ENCODE data around the gene INPP5J. TPM values are rescaled to one million over a fixed set of nuclear protein-coding genes. Genes with fewer than 3 reads are reported as not detected.

INPP5J gene
- total RNA-seq, 1 donor, result 0.36 TPM

DNA sequence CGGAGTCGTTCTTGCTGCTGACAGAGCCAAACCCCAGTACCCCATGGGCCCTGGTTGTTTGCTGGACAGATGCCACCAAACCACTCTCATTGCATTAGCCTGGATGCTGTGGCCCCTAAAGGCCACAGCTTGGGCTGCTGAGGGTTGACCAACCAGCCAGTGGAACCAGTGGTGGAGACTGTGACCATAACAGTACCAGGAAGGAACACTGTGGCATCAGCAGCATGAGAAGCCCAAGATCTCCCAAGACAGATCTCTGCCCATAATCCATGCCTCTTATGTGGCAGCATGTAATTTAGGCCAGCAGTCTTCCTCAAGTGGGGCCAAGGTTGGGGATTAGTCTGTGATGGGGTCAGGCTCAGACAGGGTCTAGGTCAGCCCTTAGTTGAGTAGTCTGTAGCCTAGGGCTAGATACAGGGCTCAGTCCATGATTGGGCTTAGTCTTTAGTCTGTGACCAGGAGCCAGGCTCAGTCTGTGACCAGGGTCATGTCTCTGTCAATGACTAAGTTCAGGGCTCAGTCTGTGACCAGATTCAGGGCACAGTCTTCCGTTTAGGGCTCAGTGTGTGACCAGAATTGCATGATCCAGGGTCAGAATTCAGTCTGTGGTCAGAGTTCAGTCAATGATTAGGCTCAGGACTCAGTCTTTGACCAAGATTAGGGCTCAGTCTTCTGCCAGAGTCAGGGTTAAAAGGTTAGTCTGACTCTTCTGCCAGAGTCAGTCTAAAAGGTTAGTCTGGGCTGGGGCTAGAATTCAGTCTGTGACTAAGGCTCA, 4.5 kb upstream of the INPP5J start:
- Histone ChIP-seq H3K27me3 (ENCODE audit: insufficient read depth, low read length) (peaks cover under 1% of the 10 kb centered on the region), H3K79me2 (ENCODE audit: insufficient read depth, low read length) (no peaks in the 10 kb centered on the region), H3K27ac (ENCODE audit: low read depth, low read length) (no peak overlapping the region), H3K4me1 (ENCODE audit: insufficient read depth, low read length) (peaks cover 3% of the 10 kb centered on the region), H3K9me3 (ENCODE audit: low read depth, low read length) (no peaks in the 10 kb centered on the region), H3K36me3 (ENCODE audit: insufficient read depth, low read length) (no peaks in the 10 kb centered on the region), H3K4me3 (ENCODE audit: insufficient read depth, low read length) (no peak overlapping the region), H3K4me2 (ENCODE audit: insufficient read depth, low read length) (no peak overlapping the region), H2AFZ (ENCODE audit: low read length) (no peak overlapping the region), H4K20me1 (ENCODE audit: insufficient read depth, low read length) (no peaks in the 10 kb centered on the region)
- DNase-seq (ENCODE audit: insufficient read length, low spot score, missing footprints), result peak; percentile 71
- TF ChIP-seq, protein P1, sequence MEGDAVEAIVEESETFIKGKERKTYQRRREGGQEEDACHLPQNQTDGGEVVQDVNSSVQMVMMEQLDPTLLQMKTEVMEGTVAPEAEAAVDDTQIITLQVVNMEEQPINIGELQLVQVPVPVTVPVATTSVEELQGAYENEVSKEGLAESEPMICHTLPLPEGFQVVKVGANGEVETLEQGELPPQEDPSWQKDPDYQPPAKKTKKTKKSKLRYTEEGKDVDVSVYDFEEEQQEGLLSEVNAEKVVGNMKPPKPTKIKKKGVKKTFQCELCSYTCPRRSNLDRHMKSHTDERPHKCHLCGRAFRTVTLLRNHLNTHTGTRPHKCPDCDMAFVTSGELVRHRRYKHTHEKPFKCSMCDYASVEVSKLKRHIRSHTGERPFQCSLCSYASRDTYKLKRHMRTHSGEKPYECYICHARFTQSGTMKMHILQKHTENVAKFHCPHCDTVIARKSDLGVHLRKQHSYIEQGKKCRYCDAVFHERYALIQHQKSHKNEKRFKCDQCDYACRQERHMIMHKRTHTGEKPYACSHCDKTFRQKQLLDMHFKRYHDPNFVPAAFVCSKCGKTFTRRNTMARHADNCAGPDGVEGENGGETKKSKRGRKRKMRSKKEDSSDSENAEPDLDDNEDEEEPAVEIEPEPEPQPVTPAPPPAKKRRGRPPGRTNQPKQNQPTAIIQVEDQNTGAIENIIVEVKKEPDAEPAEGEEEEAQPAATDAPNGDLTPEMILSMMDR (IDR thresholded peaks at IDR 0.05; ENCODE audit: extremely low read depth, low read depth, low read length), result no peak

DNA sequence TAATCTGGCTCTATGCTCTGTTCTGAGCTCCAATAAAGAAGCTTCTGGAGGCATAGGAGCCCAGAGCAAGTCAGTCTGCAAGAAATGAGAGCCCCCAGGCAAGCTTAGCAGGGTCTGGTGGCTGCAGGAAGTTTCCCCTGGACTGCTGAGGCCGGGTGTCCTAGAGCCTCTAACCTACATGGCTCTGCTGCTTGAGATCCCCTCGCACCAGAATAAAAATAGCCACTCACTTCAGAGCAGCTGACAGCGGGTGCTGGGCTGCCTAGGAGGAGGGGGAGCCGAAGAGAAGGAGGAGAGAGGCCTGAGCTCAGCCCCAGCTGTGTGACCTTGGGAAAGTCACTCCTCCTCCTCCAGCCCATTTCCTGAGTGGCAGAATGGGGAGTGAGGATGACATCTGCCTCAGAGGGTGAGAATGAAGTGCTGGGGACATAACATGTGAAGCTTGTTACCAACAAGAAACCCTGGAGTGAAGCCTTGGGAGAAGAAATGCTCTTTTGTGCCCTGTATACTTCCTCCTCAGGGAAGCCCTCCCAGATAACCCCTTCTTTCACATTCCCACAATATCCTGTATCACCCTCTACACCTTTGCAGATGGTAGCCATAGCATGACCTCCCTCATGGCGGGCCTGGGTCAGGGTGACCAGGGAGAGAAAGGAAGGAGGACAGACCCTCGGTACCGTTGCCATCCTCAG, 3.6 kb upstream of the INPP5J start:
- Histone ChIP-seq H3K4me2 (ENCODE audit: insufficient read depth, low read length) (no peak overlapping the region), H3K79me2 (ENCODE audit: insufficient read depth, low read length) (no peaks in the 10 kb centered on the region), H3K4me3 (ENCODE audit: insufficient read depth, low read length) (no peak overlapping the region), H4K20me1 (ENCODE audit: insufficient read depth, low read length) (no peaks in the 10 kb centered on the region), H3K27me3 (ENCODE audit: insufficient read depth, low read length) (peaks cover 6% of the 10 kb centered on the region), H2AFZ (ENCODE audit: low read length) (no peak overlapping the region), H3K36me3 (ENCODE audit: insufficient read depth, low read length) (no peaks in the 10 kb centered on the region), H3K27ac (ENCODE audit: low read depth, low read length) (no peak overlapping the region), H3K4me1 (ENCODE audit: insufficient read depth, low read length) (peaks cover 3% of the 10 kb centered on the region), H3K9me3 (ENCODE audit: low read depth, low read length) (no peaks in the 10 kb centered on the region)
- TF ChIP-seq, protein P1 (IDR thresholded peaks at IDR 0.05; ENCODE audit: extremely low read depth, low read depth, low read length), result no peak
- DNase-seq (ENCODE audit: insufficient read length, low spot score, missing footprints), result peak; percentile 67

DNA sequence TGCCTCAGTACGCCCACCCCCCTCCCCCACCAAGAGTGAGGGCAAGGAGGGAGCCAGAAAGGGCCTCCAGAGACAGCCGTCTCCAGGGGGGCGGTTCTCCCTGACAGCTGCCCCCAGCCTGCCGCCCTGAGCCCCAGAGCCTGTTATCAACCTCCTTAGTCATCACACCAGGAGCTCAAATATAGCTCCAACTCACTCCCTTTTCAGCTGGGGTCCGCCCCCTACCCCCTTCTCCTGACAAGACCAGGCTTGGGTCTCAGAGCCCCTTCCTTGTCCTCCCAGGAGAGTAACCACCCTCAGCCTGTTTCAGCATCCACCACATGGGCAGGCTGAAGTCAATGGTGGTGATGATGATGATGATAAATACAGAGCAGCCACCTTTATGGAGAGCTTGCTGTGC, 2.5 kb upstream of the INPP5J start:
- Histone ChIP-seq H3K9me3 (ENCODE audit: low read depth, low read length) (no peaks in the 10 kb centered on the region), H3K27me3 (ENCODE audit: insufficient read depth, low read length) (peaks cover 11% of the 10 kb centered on the region), H2AFZ (ENCODE audit: low read length) (no peak overlapping the region), H3K4me1 (ENCODE audit: insufficient read depth, low read length) (peaks cover 3% of the 10 kb centered on the region), H3K4me3 (ENCODE audit: insufficient read depth, low read length) (no peak overlapping the region), H4K20me1 (ENCODE audit: insufficient read depth, low read length) (no peaks in the 10 kb centered on the region), H3K79me2 (ENCODE audit: insufficient read depth, low read length) (no peaks in the 10 kb centered on the region), H3K27ac (ENCODE audit: low read depth, low read length) (no peak overlapping the region), H3K4me2 (ENCODE audit: insufficient read depth, low read length) (no peak overlapping the region), H3K36me3 (ENCODE audit: insufficient read depth, low read length) (no peaks in the 10 kb centered on the region)
- TF ChIP-seq, protein P1 (IDR thresholded peaks at IDR 0.05; ENCODE audit: extremely low read depth, low read depth, low read length), result no peak
- DNase-seq (ENCODE audit: insufficient read length, low spot score, missing footprints), result peak; percentile 52

GRCh38 chr22:31120642-31121041, 2.1 kb upstream of the INPP5J start:
- no peak overlapping the region for H2AFZ ChIP-seq (ENCODE audit: low read length)
- H3K4me1 ChIP-seq (ENCODE audit: insufficient read depth, low read length), result peaks cover 3% of the 10 kb centered on the region
- no peak overlapping the region for H3K27ac ChIP-seq (ENCODE audit: low read depth, low read length)
- no peaks in the 10 kb centered on the region for H3K9me3 ChIP-seq (ENCODE audit: low read depth, low read length)
- no peaks in the 10 kb centered on the region for H4K20me1 ChIP-seq (ENCODE audit: insufficient read depth, low read length)
- peaks cover 11% of the 10 kb centered on the region for H3K27me3 ChIP-seq (ENCODE audit: insufficient read depth, low read length)
- no peak overlapping the region for H3K4me2 ChIP-seq (ENCODE audit: insufficient read depth, low read length)
- H3K4me3 ChIP-seq (ENCODE audit: insufficient read depth, low read length), result no peak overlapping the region
- TF ChIP-seq, protein P1 (IDR thresholded peaks at IDR 0.05; ENCODE audit: extremely low read depth, low read depth, low read length), result no peak
- no peaks in the 10 kb centered on the region for H3K36me3 ChIP-seq (ENCODE audit: insufficient read depth, low read length)
- DNase-seq (ENCODE audit: insufficient read length, low spot score, missing footprints), result peak; percentile 17
- H3K79me2 ChIP-seq (ENCODE audit: insufficient read depth, low read length), result no peaks in the 10 kb centered on the region

Measured in osteoblast (primary cell).